Measurements from ENCODE around the gene CACFD1. TPM values are rescaled to one million over a fixed set of nuclear protein-coding genes. Genes with fewer than 3 reads are reported as not detected.

The CACFD1 gene
- total RNA-seq, 1 experiment from 2014 or later: 1.5 TPM

GRCh38 chr9:133516256-133516960, 56.6 kb downstream of the CACFD1 start:
- BruUV-seq (replicated peaks): no TSS peak
- ChIA-PET CTCF (no interaction called here), POLR2A (no interaction called here)
- TF ChIP-seq CTCF (IDR thresholded peaks at IDR 0.05; ENCODE audit: unreplicated experiment): no peak
- Mint-ChIP-seq H3K36me3 (ENCODE audit: insufficient read depth, unreplicated experiment) (no peaks in the 10 kb centered on the region), H3K9me3 (ENCODE audit: unreplicated experiment) (no peaks in the 10 kb centered on the region), H3K4me3 (ENCODE audit: unreplicated experiment) (no peak overlapping the region), H3K4me1 (ENCODE audit: insufficient read depth, unreplicated experiment) (no peaks in the 10 kb centered on the region), H3K27ac (ENCODE audit: low read depth, unreplicated experiment) (no peak overlapping the region), H3K27me3 (ENCODE audit: insufficient read depth, unreplicated experiment) (peaks cover 14% of the 10 kb centered on the region)
- intact Hi-C loops (cut with micrococcal nuclease): no loop called here
- DNase-seq (ENCODE audit: unreplicated experiment): no peak

DNA sequence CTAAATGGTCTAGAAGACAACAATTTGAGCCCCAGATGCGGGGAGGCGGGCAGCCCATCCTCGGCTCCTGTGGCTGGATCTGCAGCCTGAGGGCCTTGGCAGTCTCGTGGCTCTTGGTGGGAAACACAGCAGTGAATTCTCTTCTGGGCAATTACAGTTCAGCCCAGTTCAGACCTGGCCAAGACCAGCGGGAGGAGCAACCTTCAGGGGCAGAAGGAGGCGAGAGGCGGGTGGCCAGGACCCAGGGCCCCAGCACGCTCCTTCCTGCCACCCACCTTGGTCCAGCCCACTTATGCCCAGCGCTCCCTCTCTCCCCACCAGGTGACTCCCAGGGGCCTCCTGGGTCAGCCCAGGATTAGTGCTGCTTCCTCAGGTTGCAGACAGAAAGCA, 57.2 kb downstream of the CACFD1 start:
- H3K4me3 Mint-ChIP-seq (ENCODE audit: unreplicated experiment): no peak overlapping the region
- H3K4me1 Mint-ChIP-seq (ENCODE audit: insufficient read depth, unreplicated experiment): no peaks in the 10 kb centered on the region
- ChIA-PET POLR2A (no interaction called here), CTCF (no interaction called here)
- TF ChIP-seq CTCF (IDR thresholded peaks at IDR 0.05; ENCODE audit: unreplicated experiment): no peak
- peaks cover 14% of the 10 kb centered on the region for H3K27me3 Mint-ChIP-seq (ENCODE audit: insufficient read depth, unreplicated experiment)
- no peak for DNase-seq (ENCODE audit: unreplicated experiment)
- H3K27ac Mint-ChIP-seq (ENCODE audit: low read depth, unreplicated experiment): no peak overlapping the region
- BruUV-seq (replicated peaks): no TSS peak
- H3K9me3 Mint-ChIP-seq (ENCODE audit: unreplicated experiment): no peaks in the 10 kb centered on the region
- no peaks in the 10 kb centered on the region for H3K36me3 Mint-ChIP-seq (ENCODE audit: insufficient read depth, unreplicated experiment)
- intact Hi-C loops (cut with micrococcal nuclease): no loop called here

- Mint-ChIP-seq H3K27me3 (ENCODE audit: insufficient read depth, unreplicated experiment) (peaks cover 15% of the 10 kb centered on the region), H3K9me3 (ENCODE audit: unreplicated experiment) (no peaks in the 10 kb centered on the region), H3K4me1 (ENCODE audit: insufficient read depth, unreplicated experiment) (no peaks in the 10 kb centered on the region), H3K27ac (ENCODE audit: low read depth, unreplicated experiment) (no peak overlapping the region), H3K4me3 (ENCODE audit: unreplicated experiment) (no peak overlapping the region), H3K36me3 (ENCODE audit: insufficient read depth, unreplicated experiment) (no peaks in the 10 kb centered on the region)
- intact Hi-C loops (cut with micrococcal nuclease): no loop called here
- ChIA-PET CTCF (interaction anchor here (1.0 kb wide), 1 partner anchor 12 kb away, joined by 4 read pairs; no protein-coding TSS in a partner anchor), POLR2A (no interaction called here)
- no peak for TF ChIP-seq CTCF (IDR thresholded peaks at IDR 0.05; ENCODE audit: unreplicated experiment)
- DNase-seq (ENCODE audit: unreplicated experiment): no peak
- BruUV-seq (replicated peaks): no TSS peak
These were observed 57.9 kb downstream of the CACFD1 start for GRCh38 chr9:133517711-133518110.

- Mint-ChIP-seq H3K4me1 (ENCODE audit: insufficient read depth, unreplicated experiment) (no peaks in the 10 kb centered on the region), H3K4me3 (ENCODE audit: unreplicated experiment) (no peak overlapping the region), H3K9me3 (ENCODE audit: unreplicated experiment) (no peaks in the 10 kb centered on the region), H3K27me3 (ENCODE audit: insufficient read depth, unreplicated experiment) (peaks cover 20% of the 10 kb centered on the region), H3K27ac (ENCODE audit: low read depth, unreplicated experiment) (no peak overlapping the region), H3K36me3 (ENCODE audit: insufficient read depth, unreplicated experiment) (no peaks in the 10 kb centered on the region)
- DNase-seq (ENCODE audit: unreplicated experiment): no peak
- intact Hi-C loops (cut with micrococcal nuclease): no loop called here
- no peak for TF ChIP-seq CTCF (IDR thresholded peaks at IDR 0.05; ENCODE audit: unreplicated experiment)
- POLR2A ChIA-PET: no interaction called here
- CTCF ChIA-PET: interaction anchor here (0.6 to 1.0 kb wide), 3 partner anchors 9 to 251 kb away, joined by 3 to 6 read pairs (median 4); no protein-coding TSS in a partner anchor
- BruUV-seq (replicated peaks): no TSS peak
These were observed 58.4 kb downstream of the CACFD1 start for GRCh38 chr9:133518200-133518599.

Data from MCF 10A (cell line).